Measurements from ENCODE around the gene DBNL.
"Not testable (repeated sequence)": the region's sequence is repeated elsewhere in the genome, so short reads cannot be mapped to it uniquely, and the experiment has no call there.

DBNL gene

DNA sequence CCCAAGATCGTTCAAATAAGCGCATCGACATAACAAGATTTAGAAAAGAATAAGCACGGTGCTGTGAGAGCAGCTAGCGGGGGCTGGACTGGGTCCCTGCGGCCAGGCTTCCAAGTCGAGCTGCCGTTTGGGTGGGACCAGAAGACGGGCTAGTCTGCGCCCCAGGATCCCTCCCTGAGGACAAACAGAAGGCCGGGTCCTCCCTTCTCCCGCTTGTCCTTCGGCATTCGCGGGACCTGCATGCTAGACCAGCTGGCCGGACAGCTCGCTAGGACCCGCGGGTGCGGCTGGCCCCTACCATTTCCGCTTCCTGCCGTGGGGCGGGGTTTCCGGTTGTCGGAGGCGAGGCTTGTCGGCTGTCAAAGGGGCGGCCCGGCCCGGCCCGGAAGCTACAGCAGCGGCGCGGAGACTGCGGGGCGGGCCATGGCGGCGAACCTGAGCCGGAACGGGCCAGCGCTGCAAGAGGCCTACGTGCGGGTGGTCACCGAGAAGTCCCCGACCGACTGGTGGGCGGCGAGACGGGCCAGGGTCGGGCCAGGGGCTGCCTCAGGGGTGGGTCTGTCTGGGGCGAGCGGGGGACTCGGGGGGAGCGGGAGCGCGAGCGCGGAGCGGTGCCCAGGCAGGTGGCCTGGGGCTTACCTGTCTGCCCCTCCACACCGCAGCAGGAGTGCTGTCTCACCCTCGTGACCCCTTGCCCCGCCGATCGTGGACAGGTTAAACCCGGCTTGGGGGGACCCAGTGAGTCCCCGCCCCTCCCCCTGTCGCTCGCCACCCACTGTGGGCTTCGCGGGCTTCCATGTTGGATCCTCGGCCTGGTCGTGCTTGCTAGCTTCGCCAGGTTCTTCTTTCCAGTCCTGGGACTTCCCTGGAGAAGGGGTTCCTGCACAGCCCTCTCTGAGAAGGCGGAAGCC, at the start of gene DBNL:
DBNL (plus strand) TSS at position 388 of the 911 bp plus-strand sequence; CDS start at position 424, 36 bp downstream.
- DNase-seq (ENCODE audit: low spot score), result peak; percentile 95
- in situ Hi-C loops (cut with MboI; ENCODE audit: low pct_unique_long_range_greater_than_20kb, low sequenced_read_pairs, unreplicated experiment), result no loop called here
- TF ChIP-seq, protein P1, sequence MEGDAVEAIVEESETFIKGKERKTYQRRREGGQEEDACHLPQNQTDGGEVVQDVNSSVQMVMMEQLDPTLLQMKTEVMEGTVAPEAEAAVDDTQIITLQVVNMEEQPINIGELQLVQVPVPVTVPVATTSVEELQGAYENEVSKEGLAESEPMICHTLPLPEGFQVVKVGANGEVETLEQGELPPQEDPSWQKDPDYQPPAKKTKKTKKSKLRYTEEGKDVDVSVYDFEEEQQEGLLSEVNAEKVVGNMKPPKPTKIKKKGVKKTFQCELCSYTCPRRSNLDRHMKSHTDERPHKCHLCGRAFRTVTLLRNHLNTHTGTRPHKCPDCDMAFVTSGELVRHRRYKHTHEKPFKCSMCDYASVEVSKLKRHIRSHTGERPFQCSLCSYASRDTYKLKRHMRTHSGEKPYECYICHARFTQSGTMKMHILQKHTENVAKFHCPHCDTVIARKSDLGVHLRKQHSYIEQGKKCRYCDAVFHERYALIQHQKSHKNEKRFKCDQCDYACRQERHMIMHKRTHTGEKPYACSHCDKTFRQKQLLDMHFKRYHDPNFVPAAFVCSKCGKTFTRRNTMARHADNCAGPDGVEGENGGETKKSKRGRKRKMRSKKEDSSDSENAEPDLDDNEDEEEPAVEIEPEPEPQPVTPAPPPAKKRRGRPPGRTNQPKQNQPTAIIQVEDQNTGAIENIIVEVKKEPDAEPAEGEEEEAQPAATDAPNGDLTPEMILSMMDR (IDR thresholded peaks at IDR 0.05; ENCODE audit: extremely low read depth, insufficient read depth, missing control alignments), result no peak

DNA sequence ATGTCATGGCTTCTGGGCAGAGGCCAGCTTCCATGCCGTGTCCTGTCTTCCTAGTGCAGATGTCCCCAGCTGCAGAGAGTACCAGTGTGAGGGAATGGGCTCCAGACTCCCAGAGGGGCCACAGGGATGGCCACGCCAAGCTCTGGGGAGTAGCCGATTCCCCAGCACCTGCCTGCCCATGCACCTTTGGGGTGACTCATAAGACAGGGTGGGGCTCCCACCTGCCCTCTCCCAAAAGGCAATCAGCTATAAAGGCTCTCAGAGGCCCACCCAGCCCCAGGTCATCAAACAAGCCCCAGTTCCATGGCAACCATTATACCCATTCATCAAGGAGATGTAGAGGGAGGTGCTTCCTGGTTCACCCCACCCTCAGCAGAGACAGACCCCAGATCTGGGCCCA, 47.0 kb upstream of the DBNL start, which contains the start of gene SPDYE1:
SPDYE1 (plus strand) TSS at position 366 of the 400 bp plus-strand sequence. CDS start 2,053 bp downstream, outside the sequence.
- DNase-seq (ENCODE audit: low spot score); in situ Hi-C loops (cut with MboI; ENCODE audit: low pct_unique_long_range_greater_than_20kb, low sequenced_read_pairs, unreplicated experiment): not testable (repeated sequence)

DNA sequence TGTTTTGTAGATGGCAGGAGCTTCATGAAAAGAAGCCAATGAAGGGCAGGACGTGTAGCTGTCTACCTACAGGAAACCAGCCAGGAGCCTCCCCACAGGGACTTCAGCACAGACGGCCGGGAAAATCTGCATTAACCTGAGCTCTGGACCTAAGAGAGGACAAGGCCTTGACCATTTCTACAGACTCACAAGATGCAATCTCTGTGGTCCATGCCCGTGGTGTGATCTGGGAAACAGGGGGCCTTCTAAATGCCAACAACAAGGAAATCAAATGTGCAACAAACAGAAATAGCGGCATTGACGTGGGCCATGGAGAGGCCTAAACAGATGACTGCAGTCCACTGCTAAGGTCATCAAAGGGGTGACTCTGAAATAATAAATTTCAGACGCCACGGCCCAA, 32.4 kb upstream of the DBNL start:
- in situ Hi-C loops (cut with MboI; ENCODE audit: low pct_unique_long_range_greater_than_20kb, low sequenced_read_pairs, unreplicated experiment); DNase-seq (ENCODE audit: low spot score): not testable (repeated sequence)

DNA sequence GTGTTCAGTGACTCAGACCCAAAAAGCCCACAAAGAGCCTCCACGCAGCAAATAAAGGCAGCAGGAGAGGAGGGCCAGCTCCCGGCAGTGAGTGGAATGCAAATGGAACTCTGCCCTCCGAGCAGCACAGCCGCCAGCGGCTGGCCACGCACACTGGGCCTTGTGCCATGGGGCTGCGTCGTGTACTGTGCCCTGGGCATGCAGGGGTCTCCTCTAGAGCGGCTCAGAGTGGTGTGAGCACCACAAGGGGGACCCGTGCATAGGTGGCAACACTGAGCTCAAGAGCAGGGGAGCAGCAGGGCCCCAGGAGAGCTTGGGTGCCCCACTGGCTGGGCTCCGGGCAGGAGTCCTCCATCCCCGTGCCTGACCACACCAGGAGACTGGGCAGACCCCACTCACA, 29.4 kb upstream of the DBNL start:
- DNase-seq (ENCODE audit: low spot score); in situ Hi-C loops (cut with MboI; ENCODE audit: low pct_unique_long_range_greater_than_20kb, low sequenced_read_pairs, unreplicated experiment): not testable (repeated sequence)

DNA sequence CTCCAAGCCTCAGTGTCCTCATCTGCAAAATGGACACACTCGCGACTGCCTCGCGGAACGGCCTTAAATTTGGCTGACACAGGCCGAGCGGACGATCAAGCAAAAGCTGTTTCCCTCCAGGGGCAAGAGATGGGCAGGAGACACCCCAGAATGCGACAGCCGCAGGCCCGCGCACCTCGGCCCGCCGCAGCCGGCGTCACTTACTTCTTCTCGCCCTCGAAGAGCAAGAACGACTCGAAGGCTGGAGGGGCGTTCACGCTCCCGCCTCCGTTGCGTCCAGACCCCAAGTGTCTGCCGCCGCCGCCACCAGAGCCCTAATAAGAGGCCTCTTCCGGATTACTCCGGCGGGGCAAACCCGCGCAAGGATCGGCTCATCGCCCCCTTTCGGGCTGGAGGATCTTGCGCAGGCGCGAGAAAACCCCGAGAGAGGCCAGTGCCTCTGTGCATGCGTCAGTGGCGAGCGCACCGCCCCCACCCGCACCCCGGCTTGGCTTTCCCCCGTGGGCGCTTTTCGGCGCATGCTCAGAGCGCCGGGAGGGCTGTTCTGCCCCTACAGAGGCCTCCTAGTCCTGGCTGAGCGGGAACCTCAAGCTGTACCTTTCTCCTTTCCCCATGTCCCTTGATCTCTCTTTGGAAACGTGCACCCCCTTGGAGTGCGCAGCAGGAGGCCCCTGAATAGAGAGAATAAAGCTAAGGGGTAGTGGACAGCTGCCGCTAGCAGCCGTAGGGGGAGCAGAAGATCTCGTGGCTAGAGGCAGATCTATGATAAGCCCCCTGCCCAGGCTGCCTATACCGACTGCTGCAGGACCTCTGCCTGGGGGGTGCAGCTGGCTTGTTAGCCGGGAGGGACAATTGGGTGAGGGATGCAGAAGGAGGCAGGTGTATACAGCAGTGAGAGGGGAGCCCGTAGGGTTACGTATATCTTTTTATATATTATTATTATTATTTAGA, 25.4 kb upstream of the DBNL start:
- in situ Hi-C loops (cut with MboI; ENCODE audit: low pct_unique_long_range_greater_than_20kb, low sequenced_read_pairs, unreplicated experiment), result not testable (repeated sequence)
- DNase-seq (ENCODE audit: low spot score), result peak; percentile 97

DNA sequence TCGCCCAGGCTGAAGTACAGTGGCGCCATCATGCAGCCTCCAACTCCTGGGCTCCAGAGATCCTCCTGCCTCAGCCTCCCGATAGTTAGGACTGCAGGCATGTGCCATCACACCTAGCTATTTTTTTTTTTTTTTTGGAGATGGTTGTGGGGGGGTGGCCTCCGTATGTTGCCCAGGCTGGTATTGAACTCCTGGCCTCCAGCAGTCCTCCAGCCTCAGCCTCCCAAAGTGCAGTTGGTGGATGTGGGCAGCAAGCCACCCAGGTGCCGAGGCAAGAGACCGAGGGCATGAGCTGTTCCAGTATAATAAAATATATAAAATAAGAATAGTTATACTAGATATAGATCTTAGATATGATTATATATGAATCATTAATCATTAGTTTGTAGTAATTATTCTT, 24.7 kb upstream of the DBNL start:
- in situ Hi-C loops (cut with MboI; ENCODE audit: low pct_unique_long_range_greater_than_20kb, low sequenced_read_pairs, unreplicated experiment); DNase-seq (ENCODE audit: low spot score): not testable (repeated sequence)

More for the DNA sequence above, 25.4 kb upstream of the DBNL start:
- TF ChIP-seq, protein P1 (IDR thresholded peaks at IDR 0.05; ENCODE audit: extremely low read depth, insufficient read depth, missing control alignments), result peak; percentile 80

DNA sequence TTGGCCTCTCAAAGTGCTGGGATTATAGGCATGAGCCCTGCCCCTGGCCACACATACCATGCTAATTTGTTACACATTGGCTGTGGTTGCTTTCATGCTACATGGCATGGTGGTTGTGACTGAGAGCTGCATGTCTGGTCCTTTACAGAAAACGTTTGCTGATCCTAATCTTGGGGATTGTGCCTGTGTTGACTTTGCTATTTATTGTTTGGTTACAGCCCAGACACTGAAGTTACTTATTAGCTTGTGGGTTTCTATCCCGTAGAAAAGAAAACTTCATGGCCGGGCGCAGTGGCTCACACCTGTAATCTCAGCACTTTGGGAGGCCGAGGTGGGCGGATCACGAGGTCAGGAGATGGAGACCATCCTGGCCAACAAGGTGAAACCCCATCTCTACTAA, 22.4 kb upstream of the DBNL start:
- DNase-seq (ENCODE audit: low spot score); in situ Hi-C loops (cut with MboI; ENCODE audit: low pct_unique_long_range_greater_than_20kb, low sequenced_read_pairs, unreplicated experiment): not testable (repeated sequence)

DNA sequence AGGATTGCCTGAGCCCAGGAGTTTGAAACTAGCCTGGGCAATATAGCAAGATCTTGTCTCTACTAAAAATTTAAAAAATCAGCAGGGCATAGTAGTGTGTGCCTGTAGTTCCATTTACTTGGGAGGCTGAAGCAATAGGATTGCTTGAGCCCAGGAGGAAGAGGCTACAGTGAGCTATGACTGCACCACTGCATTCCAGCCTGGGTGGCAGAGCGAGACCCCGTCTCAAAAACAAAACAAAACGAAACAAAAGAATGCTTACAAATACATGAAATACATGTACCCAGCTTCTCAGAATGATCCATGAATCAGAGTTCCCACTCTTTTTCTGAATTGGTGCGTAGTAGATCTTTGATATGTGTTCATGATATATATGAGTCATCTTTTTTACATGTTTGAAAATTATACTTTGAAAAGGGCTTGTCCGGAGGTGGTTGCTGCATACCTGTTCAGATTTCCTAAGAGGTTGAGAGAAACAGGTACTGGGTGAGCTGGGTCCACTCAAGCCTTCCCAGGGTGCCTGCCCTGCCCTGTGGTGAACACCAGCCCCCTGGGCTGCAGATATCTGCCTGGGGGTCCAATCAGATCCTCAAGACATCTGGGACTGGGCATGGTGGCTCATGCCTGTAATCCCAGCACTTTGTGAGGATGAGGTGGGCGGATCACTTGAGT, 21.6 kb upstream of the DBNL start:
- DNase-seq (ENCODE audit: low spot score); in situ Hi-C loops (cut with MboI; ENCODE audit: low pct_unique_long_range_greater_than_20kb, low sequenced_read_pairs, unreplicated experiment): not testable (repeated sequence)

DNA sequence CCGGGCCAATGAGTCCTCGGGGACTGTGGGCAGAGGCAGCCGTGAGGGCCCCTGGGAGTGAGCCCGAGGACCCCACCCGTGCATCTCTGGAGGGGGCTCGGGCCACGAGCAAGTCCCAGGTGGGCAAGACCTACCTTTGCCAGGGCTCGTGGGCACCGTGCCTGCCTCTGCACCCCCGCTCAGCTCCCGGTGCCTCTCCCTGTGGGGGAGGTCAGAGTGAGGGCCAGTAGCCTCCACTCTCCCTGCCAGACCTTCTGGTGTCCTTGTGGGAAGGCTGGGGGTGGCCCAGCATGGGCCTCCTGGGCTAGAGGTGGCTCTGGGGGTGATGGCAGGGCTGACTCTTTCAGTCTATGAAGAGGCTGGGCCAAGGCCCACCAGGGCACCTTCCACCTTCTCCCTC, 15.1 kb upstream of the DBNL start:
- in situ Hi-C loops (cut with MboI; ENCODE audit: low pct_unique_long_range_greater_than_20kb, low sequenced_read_pairs, unreplicated experiment); DNase-seq (ENCODE audit: low spot score): not testable (repeated sequence)

DNA sequence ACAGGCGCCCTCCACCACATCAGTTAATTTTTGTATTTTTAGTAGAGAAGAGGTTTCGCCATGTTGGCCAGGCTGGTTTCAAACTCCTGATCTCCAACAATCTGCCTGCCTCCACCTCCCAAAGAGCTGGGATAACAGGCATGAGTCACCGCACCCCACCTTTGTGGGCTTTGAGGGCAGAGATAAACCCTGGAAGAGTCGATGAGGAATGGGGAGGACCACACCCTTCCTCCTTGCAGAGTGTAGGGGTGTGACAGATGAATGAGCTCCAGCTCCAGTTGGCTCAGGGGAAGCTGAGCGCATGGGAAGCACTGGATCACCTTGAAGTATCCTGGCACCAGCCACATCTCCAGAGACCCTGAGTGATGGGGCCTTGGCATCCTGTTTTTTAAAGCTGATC, 14.5 kb upstream of the DBNL start:
- DNase-seq (ENCODE audit: low spot score); in situ Hi-C loops (cut with MboI; ENCODE audit: low pct_unique_long_range_greater_than_20kb, low sequenced_read_pairs, unreplicated experiment): not testable (repeated sequence)

DNA sequence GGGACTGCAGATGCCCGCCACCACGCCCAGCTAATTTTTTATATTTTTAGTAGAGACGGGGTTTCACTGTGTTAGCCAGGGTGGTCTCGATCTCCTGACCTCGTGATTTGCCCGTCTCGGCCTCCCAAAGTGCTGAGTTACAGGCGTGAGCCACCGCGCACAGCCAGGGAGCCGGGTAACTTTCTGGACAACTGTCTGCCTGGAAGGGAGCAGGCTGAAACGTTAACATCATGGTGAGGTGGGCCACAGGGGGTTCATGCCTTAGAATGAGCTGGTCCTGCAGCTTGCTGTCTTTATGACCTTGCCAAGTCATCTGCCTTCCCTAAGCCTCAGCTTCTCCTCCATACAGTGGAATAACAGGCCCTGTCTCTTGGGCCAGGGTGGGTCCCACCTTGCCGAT, 13.2 kb upstream of the DBNL start:
- in situ Hi-C loops (cut with MboI; ENCODE audit: low pct_unique_long_range_greater_than_20kb, low sequenced_read_pairs, unreplicated experiment); DNase-seq (ENCODE audit: low spot score): not testable (repeated sequence)

DNA sequence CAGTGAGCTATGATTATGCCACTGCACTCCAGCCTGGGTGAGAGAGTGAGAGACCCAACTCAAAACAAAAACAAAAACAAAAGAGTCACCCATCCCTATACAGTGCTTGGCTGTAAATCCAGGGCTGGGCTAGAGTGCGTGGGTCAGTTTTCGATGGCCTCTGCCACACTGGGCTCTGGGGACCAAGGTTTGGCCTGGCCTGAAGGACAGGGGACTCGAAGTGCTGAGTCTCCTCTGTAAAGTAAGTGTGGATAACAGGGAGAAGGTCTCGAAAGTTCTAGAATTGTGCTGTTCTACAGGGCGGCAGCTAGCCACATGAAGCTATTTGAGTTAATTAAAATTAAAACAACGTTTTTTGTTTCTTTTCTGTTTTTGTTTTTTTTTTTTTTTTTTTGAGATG, 12.5 kb upstream of the DBNL start:
- DNase-seq (ENCODE audit: low spot score); in situ Hi-C loops (cut with MboI; ENCODE audit: low pct_unique_long_range_greater_than_20kb, low sequenced_read_pairs, unreplicated experiment): not testable (repeated sequence)

DNA sequence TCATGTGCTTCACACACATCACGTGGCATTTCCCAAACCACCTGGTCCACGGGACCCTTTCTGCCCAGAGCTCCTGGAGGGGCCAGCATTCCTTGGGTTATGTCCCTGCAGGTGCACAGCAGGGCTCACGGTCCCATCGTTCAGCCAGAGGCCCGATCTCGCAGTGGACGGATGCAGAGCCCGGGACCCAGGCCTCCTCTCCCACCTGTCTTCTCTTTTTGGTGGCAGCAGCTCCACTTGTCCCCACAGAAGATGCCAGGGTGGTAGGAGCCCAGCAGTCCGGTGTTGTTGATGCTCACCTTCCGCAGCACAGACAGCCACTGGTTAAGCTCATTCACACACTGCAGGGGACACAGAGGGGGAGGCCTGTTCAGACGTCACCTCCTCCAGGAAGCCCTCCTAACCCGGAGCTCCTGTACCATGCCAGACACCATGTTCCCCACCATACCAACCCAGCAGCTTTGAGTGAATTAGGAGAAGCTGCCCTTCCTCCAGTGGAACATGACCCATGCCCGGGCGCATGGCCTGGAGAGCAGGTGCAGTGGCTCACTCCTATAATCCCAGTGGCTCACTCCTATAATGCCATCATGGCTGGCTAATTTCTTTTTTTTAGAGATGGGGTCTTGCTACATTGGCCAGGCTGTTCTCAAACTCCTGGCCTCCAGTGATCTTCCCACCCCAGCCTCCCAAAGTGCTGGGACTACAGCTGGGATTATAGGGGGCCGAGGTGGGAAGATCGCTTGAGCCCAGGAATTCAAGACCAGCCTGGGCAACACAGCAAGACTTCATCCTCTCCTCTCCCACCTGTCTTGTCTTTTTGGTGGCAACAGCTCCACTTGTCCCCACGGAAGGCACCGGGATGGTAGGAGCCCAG, 10.3 kb upstream of the DBNL start:
- DNase-seq (ENCODE audit: low spot score); in situ Hi-C loops (cut with MboI; ENCODE audit: low pct_unique_long_range_greater_than_20kb, low sequenced_read_pairs, unreplicated experiment): not testable (repeated sequence)

DNA sequence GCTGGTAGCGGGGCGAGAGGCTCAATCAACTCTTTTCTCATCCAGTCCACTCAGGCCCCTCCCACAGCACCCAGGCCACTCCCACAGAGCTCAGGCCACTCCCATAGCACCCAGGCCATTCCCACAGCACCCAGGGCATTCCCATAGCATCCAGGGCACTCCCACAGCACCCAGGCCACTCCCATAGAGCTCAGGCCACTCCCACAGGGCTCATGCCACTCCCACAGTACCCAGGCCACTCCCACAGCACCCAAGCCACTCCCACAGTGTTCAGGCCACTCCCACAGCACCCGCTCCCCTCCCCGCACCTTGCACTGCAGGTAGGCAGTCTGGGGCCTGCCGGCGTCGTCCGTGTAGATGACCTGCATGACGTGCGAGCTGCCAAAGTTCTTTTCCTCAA, 8.1 kb upstream of the DBNL start:
- in situ Hi-C loops (cut with MboI; ENCODE audit: low pct_unique_long_range_greater_than_20kb, low sequenced_read_pairs, unreplicated experiment), result not testable (repeated sequence)

More for the DNA sequence above, 8.1 kb upstream of the DBNL start:
- not testable (repeated sequence) for DNase-seq (ENCODE audit: low spot score)
